WERI-Rb-1 (cell line): ENCODE data around the gene ZBTB34.

Source experiments
- DNase-seq: peaks from one replicate; pipeline ENCODE4 v3.0.0-alpha.2; 2020
- H3K27ac ChIP-seq: fragments of 250-450 bp; sonication (Bioruptor Pico); 2 replicates; pipeline ENCODE4 v1.5.1; 2020; ENCODE audit warnings: mild to moderate bottlenecking, moderate library complexity
- H3K27me3 ChIP-seq: fragments of 250-450 bp; sonication (Bioruptor Pico); 2 replicates; pipeline ENCODE4 v1.5.1; 2021; ENCODE audit warnings: mild to moderate bottlenecking, low read depth, moderate library complexity; ENCODE audit not compliant: insufficient read depth, severe bottlenecking
- H3K36me3 ChIP-seq: fragments of 250-450 bp; sonication (Bioruptor Pico); 2 replicates; pipeline ENCODE4 v1.5.1; 2020; ENCODE audit warnings: mild to moderate bottlenecking, moderate library complexity
- H3K4me3 ChIP-seq: 2 replicates; pipeline ENCODE4 v1.5.1; 2011; ENCODE audit warnings: low read depth, mild to moderate bottlenecking, control low read depth, low read length
- H3K9me3 ChIP-seq: fragments of 250-450 bp; sonication (Bioruptor Pico); 2 replicates; pipeline ENCODE4 v1.5.1; 2021; ENCODE audit warnings: mild to moderate bottlenecking, moderate library complexity; ENCODE audit not compliant: severe bottlenecking
- TF ChIP-seq, protein P1 (sequence below): IDR thresholded peaks from 2 replicates; pipeline ENCODE4 v1.5.1; 2011; ENCODE audit warnings: low read depth, mild to moderate bottlenecking, control low read depth, inconsistent platforms, low read length

ZBTB34 gene

DNA sequence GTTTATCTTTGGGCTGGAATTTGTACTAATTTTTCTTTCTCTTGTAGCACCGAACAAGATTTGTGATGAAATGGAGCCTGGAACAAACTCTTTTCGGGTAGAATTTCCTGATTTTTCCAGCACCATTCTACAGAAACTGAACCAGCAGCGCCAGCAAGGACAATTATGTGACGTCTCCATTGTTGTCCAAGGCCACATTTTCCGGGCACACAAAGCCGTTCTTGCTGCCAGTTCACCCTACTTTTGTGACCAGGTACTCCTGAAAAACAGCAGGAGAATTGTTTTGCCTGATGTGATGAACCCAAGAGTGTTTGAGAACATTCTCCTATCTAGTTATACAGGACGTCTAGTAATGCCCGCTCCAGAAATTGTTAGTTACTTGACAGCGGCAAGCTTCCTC is 28.0 kb upstream of the ZBTB34 start:
- Histone ChIP-seq H3K9me3 (no peaks in the 10 kb centered on the region), H3K27me3 (no peaks in the 10 kb centered on the region), H3K27ac (no peak overlapping the region), H3K4me3 (no peak overlapping the region), H3K36me3 (peaks cover 39% of the 10 kb centered on the region)
- no peak for DNase-seq
- TF ChIP-seq, protein P1, sequence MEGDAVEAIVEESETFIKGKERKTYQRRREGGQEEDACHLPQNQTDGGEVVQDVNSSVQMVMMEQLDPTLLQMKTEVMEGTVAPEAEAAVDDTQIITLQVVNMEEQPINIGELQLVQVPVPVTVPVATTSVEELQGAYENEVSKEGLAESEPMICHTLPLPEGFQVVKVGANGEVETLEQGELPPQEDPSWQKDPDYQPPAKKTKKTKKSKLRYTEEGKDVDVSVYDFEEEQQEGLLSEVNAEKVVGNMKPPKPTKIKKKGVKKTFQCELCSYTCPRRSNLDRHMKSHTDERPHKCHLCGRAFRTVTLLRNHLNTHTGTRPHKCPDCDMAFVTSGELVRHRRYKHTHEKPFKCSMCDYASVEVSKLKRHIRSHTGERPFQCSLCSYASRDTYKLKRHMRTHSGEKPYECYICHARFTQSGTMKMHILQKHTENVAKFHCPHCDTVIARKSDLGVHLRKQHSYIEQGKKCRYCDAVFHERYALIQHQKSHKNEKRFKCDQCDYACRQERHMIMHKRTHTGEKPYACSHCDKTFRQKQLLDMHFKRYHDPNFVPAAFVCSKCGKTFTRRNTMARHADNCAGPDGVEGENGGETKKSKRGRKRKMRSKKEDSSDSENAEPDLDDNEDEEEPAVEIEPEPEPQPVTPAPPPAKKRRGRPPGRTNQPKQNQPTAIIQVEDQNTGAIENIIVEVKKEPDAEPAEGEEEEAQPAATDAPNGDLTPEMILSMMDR: no peak

DNA sequence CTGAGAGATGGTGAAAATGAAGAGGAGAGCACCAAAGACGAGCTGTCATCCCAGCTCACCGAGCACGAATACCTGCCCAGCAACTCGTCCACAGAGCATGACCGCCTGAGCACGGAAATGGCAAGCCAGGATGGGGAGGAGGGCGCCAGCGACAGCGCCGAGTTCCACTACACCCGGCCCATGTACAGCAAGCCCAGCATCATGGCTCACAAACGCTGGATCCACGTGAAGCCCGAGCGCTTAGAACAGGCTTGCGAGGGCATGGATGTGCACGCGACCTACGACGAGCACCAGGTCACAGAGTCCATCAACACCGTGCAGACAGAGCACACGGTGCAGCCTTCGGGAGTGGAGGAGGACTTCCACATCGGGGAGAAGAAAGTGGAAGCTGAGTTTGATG is 27.4 kb upstream of the ZBTB34 start:
- no peak overlapping the region for H3K4me3 ChIP-seq
- H3K27me3 ChIP-seq: no peaks in the 10 kb centered on the region
- DNase-seq: no peak
- H3K27ac ChIP-seq: no peak overlapping the region
- peaks cover 39% of the 10 kb centered on the region for H3K36me3 ChIP-seq
- TF ChIP-seq, protein P1: no peak
- no peaks in the 10 kb centered on the region for H3K9me3 ChIP-seq

DNA sequence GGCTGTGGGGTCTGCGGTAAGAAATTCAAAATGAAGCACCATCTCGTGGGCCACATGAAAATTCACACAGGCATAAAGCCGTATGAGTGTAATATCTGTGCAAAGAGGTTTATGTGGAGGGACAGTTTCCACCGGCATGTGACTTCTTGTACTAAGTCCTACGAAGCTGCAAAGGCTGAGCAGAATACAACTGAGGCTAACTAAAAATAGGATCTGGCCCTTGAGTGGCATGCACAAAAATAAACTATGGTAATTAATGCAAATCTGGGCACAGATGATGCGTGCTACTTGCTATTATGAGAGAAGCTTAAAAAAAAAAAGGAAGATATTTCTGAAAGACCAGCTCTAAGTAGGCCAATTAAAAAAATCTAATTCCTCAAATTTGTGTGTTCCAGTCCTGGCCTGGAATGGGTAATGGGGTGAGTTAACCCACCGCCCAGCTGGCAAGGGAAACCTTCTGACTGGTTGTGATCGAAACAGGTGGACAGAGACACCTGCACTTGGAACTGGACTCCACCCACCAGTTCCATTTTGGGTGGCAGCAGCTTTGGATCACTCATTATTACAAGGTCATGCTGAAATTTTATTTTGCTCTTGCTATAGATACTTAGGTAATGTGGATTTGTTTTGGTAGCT is 26.6 kb upstream of the ZBTB34 start:
- H3K4me3 ChIP-seq: no peak overlapping the region
- peaks cover 46% of the 10 kb centered on the region for H3K36me3 ChIP-seq
- TF ChIP-seq, protein P1: no peak
- no peaks in the 10 kb centered on the region for H3K27me3 ChIP-seq
- no peak for DNase-seq
- H3K27ac ChIP-seq: no peak overlapping the region
- no peaks in the 10 kb centered on the region for H3K9me3 ChIP-seq

DNA sequence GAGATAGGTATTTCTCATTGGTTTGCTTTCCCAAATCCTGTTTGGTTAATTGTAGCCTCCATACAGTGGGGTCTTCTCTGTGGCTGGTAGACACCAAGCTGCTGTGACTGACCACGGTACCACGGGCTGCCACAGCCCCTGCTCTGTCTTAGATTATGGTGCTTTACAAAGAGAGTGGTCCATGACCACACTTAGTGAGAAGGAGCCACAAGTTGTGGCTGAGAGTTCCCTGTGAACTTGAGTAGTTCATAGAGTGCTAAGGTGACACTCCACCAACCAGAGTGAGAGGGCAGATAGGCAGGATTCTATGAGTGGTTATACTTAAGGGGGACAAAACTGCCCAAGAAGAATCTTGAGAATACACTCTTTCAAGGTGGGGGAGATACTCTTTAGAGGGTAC is 25.8 kb upstream of the ZBTB34 start:
- no peak for DNase-seq
- H3K36me3 ChIP-seq: peaks cover 51% of the 10 kb centered on the region
- TF ChIP-seq, protein P1: no peak
- H3K27me3 ChIP-seq: no peaks in the 10 kb centered on the region
- H3K27ac ChIP-seq: no peak overlapping the region
- no peaks in the 10 kb centered on the region for H3K9me3 ChIP-seq
- H3K4me3 ChIP-seq: no peak overlapping the region

DNA sequence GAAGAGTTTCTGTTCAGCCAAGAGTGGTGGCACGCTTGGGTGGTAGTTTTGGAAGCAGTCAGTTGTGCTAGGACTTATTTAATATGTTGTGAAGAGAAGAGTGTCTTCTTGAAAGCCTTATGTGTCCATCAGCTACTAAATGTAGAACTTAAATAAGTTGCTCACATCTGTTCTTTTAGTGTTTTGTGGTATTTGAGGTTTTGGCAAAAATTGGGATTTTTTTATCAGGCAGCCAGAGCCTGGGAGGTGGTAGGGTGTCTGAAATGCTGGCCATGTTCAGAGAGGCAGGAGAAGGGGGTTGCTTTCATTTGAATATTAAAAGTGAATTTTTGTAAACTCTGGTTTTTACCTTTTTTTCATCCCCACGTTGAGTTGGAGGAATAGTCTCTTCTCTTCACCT is 24.2 kb upstream of the ZBTB34 start:
- H3K9me3 ChIP-seq: no peaks in the 10 kb centered on the region
- no peak overlapping the region for H3K4me3 ChIP-seq
- no peak for DNase-seq
- no peak overlapping the region for H3K27ac ChIP-seq
- peaks cover 46% of the 10 kb centered on the region for H3K36me3 ChIP-seq
- no peaks in the 10 kb centered on the region for H3K27me3 ChIP-seq
- TF ChIP-seq, protein P1: no peak
